Activated CD4-positive, CD25-positive, alpha-beta regulatory T cell treated with anti-CD3 and anti-CD28 coated beads, Interleukin-2, amount 50 U/mL, for 24 hours (primary cell): ENCODE data around the gene LOXHD1.

Experiments
- ATAC-seq, 2 donors: fragments of 150-1000 bp; cut with Tn5 transposase; one replicate each; pipeline ENCODE4 v1.10.0; 2021; ENCODE audit warnings: mild to moderate bottlenecking in 1 of 2, moderate library complexity in 1 of 2

LOXHD1 gene

DNA sequence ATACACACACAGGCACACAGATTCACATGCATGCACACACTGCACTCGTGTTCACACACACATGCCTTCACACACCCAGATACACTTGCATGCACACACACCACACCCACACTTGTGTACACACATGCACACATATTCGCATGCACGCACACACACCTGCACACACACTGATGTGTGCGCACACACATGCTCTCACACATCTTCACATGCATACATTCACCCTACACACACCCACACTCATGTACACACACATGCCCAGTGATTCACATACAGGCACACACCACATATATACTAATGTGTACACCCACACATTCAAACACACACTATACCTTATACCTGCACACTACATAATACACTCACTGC, 181.6 kb downstream of the LOXHD1 start:
- ATAC-seq, result no peak

DNA sequence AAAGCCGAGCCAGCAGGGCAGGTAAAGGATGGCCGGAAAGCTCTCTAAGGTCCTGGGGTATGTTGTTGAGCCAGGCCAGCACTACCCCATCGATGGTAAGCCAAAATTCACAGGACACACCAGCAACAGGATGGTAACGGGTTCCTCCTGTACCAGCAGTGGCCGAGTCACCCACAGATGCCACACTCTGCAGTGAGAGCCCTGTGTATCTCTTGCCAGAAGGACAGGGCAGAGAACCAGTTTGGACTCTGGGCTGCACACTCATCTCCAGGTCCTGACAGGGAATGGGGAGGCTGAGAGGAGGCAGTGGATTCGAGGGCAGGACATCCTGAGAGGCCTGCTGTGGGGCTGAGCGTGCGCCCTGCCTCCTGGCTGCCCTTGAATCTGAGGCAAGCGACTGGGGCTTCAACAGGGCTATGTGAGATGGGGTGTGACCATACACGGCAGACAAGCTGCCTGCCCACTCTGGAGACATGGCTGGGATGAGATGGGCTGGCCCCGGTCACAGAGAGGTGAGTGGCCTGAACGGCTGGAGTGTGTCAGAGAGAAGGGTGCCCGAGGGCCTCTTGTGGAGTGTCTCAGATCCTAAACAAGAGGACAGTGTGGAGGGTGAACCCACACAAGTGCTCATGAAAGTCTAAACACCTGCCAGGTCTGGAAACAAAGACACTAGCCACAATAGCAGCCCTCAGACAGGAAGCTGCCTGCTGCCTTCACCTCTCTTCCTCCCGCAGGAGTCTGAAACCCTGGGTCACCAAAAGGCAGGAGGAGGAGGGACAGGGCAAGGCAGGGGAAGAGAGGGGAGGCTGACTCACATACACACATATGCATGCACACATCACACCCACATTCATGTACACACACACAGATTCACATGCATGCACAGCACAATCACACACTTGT, 182.3 kb downstream of the LOXHD1 start:
- ATAC-seq, result no peak

DNA sequence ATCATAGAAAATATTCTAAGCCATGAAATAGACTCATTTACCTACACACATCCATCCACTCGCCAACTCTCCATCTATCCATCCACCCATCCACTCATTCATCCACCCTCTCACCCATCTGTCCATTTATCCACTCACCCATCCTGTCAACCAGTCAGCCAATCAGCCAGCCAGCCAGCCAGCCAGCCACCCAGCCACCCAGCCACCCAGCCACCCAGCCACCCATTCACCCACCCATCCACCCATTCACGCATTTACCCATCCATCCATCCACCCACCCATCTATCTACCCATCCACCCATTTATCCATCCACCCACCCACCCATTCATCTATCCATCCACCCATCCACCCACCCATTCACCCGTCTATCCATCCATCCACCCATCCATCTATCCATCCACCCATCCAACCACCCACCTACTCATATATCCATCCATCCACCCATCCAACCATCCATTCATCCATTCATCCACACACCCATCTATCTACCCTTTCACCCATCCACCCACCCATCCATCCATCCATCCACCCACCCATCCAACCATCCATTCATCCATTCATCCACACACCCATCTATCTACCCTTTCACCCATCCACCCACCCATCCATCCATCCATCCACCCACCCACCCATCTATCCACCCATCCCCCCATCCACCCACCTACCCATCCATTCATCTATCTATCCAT, 185.1 kb downstream of the LOXHD1 start:
- no peak for ATAC-seq

DNA sequence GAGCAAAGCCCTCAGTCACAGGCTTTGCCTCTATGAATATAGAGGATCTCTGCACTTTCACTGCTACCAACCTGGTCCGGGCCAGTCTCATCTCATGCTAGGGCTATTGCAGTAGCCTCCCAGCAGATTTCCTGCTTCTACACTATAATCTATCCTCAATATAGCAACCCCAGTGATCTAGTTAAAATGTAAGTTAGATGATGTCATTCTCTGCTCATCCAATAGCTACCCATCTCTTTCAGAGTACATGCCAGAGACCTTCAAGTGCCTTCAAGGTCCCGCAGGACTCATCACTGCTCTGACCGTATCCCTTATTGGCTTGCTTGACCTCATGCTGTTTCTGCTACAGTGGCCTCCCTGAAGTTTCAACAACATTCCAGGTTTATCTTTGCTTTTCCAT, 186.3 kb downstream of the LOXHD1 start:
- ATAC-seq, result no peak

DNA sequence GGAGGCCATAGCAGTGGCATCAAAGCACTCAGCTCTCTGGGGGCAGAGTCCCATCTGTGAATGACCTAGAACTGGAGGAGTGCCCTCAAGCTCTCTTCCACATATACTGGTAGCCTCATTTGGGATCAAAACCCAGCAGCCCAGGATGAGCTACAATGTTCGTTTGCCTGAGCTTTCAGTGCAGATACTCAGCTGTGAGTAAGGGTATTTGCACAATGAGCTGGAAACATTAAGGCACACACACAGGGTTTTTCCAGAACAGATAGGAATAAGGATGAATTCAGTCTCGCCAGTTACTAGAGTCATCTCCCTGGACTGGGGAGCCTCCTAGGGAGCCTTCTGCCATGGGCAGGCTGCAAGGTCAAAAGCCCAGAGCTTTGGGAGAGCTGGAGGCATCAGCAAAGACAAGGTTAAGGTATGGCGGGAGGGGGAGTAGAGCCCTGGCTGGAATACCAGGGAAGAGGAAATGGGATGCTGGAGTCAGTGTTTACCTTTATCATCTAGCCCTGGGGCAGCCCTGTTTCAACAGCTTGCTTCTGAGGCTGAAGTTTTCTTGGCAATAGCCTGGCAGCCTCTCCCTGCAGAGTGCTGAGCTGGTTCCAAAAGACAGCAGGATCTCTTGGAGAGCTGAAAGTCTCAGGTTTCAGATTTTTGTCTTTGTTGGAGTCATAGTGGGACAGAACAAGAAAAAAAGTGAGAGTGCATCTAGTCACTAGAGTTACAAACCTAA, 187.7 kb downstream of the LOXHD1 start:
- no peak for ATAC-seq

DNA sequence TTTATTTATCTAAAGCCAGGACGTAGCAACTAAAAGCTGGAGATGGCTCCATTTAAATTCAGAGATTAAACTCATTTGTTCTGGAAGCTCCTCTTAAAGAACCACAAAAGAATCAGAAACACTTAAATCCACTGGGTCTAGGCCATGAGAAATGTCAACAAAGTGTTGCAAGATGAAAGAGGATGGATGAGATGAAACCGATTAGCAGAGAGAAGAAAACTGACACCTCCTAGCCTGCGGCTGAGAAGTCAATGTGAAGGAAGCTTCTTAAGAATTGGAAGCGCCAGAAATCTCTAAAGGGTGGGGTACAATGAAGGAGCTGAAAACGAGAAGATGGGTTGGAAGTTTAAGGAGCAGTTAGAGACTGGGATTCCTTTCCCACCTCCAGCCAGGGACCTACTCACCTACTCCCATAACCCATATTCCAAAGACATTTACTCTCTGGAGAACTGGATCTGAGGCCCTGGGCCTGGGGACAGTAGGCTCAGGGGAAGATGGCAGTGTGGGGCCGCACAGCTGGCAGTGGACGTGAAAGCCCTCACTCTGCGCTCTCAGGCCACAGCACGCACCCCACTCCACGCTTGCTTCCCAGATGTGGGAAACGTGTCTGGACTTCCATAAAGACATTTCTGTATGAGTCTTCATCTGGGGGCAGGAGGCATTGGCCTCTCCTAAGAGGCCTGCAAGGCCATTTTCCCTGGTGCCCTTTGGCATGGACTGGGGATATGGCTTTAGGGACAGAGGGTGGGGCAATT, 188.4 kb downstream of the LOXHD1 start:
- no peak for ATAC-seq

DNA sequence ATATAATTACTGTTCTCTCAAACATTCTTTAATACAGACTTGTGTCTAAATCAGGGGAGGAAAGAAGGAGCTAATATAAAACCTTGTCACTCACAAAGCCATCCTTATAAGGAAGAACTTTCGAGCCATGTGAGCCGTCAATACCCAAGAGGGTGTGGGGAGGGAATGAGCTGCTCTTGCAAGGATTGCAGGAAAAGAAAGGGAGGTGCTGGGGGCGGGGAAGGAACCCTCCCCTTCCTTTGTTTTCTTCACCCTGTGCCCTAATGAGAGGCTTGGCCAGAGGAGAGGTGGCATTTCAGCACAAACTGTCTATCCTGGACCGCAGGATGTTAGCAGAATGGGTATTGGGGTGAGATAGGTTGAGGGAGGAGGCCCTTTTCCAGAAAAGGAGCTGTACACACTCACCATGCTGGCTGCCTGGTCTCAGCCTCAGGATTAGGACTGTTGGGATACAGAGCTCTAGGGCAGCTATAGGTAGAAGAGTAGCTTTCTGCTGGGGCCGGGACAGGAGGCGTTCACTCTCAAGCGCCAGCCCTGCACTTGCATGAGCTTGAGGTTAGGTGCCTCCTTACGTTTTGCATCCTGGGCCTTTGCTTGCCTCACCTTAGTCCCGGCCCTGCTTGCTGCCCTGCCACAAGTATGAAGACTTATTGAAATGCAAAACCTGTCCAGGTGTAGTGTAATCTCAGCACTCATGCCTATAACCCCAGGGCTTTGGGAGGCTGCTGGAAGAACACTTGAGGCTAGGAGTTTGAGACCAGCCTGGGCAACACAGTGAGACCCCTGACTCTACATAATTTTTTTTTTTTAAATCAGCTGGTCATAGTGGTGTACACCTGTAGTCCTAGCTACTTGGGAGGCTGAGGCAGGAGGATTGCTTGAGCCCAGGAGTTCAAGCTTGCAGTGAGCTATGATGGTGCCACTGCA, 190.5 kb downstream of the LOXHD1 start:
- ATAC-seq, result no peak

DNA sequence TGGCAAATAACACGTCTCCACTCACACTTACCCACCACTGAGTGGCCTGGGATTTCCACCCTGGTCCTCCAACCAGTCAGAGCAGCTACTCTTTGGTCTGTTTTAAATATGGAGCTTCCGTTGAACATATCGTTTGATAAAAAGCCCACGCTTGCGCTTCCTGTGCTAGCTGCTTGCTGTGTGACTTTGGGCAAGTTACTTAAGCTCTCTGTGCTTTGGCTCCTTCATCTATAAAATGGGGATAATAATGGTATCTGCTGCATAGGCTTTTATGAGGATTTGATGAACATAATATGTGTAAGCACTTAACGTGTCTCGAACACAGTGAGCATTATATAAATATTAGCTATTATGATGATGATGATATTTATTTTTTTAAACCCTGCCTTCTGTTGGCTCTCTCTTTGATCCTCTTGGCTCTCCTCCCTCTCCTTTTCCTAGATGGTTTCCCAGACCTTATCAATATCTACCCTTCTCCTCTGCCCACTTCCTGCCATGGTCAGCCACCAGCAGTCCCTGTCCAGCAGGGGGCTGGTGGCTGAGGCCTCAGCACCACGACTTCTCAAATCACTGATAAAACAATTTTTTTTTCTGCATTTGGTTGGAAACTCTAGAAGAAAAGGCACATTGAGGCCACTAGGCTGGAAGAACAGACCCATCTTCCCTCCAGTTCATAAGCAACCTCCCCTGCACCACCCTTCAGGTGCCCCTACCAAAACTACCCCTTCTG, 191.9 kb downstream of the LOXHD1 start:
- no peak for ATAC-seq

DNA sequence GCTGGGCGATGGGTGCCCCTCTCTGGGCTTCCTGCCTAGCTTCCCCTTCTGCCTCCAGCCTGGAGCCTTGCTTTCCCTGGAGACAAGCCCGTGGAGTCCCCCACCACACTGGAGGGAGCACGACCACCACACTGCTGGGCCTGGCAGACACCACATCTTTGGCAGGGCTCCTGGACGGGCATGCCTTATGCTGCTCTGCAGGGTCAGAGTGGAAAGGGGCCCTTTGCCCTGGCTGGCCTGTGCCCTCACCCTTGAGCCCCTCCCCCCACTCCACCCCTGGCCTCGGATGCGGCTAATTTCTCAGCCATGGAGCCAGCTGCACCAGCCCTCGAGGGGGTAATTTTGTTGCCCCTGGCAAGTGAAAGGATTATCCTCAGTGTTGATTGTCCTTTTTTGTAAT, 194.5 kb downstream of the LOXHD1 start:
- ATAC-seq, result no peak

DNA sequence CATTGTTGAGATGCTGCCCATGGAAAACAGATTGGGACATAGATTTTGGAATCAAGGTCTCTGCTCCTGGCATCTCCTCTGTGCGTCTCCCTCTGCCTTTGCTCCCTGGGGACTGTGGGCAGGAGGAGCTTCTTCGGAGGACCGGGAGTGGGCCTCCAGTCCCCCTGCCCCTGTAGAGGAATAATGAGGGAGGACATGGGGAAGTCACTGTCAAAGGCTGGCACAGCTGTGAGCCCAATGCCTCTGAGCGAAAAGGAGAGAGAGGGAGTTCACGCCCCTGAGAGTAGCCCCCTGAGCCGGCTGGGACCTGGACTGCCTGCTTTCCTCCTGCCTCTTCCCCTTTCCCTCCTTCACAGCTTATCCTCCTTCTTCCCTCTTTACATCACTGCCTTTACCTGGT, 195.0 kb downstream of the LOXHD1 start:
- ATAC-seq, result no peak

DNA sequence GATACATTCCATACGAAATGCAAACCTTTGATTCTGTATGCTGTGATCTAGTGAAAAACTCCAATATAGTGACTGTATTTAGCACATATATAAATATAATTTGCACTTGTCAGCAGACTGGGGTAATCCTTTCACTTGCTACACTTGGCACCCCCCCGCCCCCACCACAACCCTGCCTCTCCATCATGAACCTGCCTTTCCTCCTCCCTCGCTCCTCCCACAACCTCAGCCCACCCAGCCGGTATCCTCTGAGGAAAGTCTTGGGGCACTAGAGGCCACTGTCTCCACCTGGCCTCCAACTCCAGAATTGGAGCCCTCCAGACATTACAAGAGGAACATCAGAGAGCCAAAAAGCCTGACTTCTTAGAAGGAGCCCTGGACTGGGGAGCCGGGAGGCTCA, 196.3 kb downstream of the LOXHD1 start:
- ATAC-seq, result no peak

DNA sequence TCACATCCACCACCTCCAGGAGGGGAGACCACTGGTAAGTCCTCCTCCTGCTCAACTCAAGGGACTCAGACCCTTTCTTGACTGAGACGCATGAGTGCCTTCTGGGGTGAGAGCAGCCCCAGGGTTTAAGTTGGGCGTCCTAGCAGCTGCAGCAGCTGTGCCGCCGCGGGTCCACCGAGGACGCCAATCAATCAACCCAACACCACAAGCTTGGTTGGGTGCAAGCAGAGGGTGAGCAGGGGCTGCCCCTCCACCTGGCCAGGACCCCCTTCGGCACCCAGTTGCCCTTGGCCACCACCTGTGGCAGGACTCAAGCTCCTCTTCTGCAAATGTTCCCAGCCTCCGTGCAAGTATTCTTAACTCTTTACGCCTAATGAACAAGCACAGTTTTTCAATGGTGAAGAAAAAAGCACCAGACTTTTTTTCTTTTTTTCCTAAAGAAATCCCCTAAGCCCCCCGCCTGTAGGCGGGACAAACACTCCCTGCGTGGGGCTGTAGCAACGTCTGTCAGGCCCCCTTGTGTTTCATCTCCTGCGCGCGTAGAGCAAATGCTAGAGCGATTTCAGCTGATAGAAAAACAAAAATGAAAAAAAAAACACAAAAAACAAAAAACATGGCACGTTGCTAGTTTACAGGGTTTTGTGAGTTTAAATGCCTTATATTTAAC, 197.1 kb downstream of the LOXHD1 start:
- ATAC-seq, result no peak

DNA sequence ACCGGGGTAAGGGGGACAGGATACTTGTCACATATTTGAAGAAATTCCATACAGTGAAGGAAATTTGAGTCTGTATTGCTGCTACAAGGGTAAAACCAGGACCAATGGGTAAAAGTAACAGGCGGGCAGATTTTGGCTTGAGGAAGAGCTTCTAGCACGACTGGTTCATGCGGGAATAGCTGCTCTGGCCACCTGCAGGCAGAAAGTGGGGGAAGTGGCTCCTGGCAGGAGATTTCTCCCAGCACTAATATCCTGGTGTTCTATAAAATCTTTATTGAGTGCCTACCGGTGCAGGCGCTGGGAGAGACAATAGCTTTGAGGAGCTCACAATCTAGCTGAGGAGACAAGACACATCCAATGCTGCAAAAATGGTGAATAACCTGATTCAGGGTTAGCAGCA, 198.5 kb downstream of the LOXHD1 start:
- ATAC-seq, result no peak

DNA sequence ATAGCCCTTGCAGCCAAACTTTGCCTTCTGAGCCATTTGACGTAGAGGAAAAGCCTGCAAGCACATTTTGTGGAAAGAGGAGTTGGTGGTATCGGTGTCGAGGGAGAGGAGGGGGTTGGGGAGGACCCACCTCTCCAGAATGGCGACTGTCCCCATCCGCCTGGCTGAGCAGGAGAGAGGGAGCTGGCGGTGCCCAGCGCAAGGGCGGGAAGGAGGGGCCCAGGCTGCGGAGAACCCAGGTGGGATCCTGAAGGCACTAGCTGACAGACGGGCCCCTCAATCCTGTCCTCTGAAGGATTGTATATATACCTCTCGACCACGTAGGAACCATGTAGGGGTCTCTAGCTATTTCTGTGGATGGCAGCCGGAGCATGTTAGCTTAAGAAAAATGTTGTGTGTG, 200.3 kb downstream of the LOXHD1 start:
- no peak for ATAC-seq

DNA sequence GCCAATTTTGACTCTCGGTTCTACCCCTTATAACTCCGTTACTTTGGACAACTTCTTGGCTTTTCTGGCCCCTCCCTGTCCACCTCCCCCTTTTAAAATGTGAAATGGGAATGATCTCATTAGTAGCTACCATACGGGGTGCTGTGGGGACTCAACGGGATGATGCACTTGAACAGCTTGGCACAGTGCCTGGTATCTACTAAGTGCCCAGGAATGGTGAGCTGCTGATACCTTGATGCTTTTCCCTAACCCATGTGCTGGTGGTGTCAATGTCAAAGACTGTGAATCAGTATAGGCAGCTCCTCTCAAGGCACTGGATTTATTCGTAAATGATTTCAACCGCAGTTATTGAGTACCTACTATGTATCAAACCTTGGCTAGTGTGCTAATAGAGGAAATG, 204.2 kb downstream of the LOXHD1 start:
- no peak for ATAC-seq

DNA sequence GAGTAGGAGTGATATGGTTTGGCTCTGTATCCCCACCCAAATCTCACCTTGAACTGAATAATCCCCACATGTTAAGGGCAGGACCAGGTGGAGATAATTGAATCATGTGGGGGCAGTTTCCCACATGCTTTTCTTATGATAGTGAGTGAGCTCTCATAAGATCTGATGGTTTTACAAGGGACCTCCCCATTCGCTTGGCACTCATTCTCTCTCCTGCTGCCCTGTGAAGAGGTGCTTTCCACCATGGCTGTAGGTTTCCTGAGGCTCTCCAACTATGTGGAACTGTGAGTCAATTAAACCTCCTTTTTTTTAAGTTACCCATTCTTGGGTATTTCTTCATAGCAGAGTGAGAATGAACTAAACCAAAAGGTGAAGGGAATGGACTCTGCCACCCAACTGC, 207.5 kb downstream of the LOXHD1 start:
- no peak for ATAC-seq

DNA sequence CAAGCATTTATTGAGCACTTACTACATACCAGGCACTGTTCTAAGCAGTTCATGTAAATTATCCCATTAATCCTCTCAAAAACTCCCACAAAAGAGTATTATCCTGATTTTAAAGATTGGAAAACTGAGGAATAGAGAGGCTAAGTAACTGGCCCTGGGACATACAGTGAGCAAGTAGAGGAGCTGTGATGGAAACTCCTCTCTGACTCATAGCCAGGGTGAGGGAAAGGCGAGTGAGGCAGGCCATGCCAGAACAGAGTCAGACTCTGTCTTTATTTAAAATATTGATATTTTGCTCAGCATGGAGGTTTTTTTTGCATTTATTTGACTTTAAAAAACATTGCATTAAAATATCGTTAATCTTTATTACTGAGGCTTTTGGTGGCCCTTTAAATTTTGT, 208.0 kb downstream of the LOXHD1 start:
- no peak for ATAC-seq

DNA sequence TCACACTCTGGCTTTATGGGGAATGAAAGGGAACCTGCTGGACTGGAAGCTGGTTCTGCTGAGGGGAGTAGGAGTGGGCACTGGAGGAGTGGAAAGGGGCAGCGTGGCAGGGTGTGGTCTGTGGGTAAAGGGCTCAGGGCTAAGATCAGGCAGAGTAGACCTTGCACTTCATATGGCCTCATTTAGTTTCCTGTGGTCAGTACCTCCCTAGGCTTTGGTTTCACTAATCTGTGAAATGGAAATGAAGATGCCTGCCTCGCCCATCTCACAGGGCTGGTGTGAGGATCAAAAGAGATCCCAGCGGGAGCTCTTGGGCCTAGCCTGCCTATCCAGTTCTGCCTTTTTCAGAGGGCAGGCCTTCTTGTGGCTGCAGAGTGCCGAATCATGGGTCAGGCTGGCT, 208.7 kb downstream of the LOXHD1 start:
- ATAC-seq, result no peak

DNA sequence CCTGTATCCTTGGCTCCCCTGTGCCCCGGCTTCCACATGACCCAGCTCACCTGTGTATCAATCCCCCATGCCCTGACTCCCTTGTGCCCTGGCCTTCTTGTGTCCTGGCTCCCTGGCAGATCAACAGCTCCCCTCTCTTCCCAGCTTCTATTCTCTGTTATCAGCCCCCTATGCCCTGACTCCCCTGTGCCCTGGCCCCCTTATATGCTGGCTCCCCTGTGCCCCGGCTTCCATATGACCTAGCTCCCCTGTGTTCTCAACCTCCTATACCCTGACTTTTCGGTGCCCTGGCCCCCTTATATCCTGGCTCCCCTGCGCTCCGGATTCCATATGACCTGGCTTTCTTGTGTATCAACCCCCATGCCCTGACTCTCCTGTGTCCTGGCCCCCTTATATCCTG, 209.2 kb downstream of the LOXHD1 start:
- no peak for ATAC-seq

DNA sequence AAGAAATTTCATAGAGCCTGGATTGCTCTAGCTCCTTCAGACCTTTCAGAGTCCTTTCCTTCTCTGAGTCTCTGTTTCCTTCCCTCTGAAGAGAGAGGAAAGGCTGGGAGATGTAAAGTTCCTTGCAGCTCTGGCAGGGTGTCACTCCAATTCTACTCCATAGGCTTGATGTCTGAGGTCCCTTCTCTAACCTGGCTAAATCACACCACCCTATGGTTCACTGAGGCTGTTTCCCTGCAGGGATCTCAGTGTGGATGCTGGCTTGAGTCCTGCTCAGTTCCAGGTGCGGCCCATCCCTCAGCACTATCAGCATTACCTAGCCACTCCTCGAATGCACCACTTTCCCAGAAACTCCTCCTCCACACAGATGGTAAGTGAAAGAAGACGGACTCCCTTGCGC, 209.7 kb downstream of the LOXHD1 start:
- no peak for ATAC-seq
